Activated CD4-positive, alpha-beta memory T cell treated with anti-CD3 and anti-CD28 coated beads, Interleukin-2, amount 10 ng/mL, durations not matched to agents 7 days and 5 days (primary cell): ENCODE measurements around the gene CD72. TPM values are rescaled to one million over a fixed set of nuclear protein-coding genes. Genes with fewer than 3 reads are reported as not detected.
A peak's percentile ranks its signal among the peaks of the same experiment; 100 is the strongest.
"Not testable (repeated sequence)": the region's sequence is repeated elsewhere in the genome, so short reads cannot be mapped to it uniquely, and the experiment has no call there.

Source experiments
- CTCF ChIA-PET: fragments of 350-600 bp; sonication (Branson Sonifier 250); formaldehyde crosslinking; loops from one replicate; lab custom pipeline; 2021; ENCODE audit warnings: antibody characterized with exemption, inconsistent platforms; lab: Charles Lee
- POLR2A ChIA-PET: fragments of 350-600 bp; sonication (Branson Sonifier 250); formaldehyde crosslinking; loops from one replicate; lab custom pipeline; 2021; ENCODE audit warnings: antibody characterized with exemption; lab: Charles Lee
- DNase-seq: peaks from one replicate; pipeline ENCODE4 v3.0.0-alpha.2; 2020
- H3K27ac Mint-ChIP-seq: one replicate; pipeline ENCODE4 v1.8.0; 2021; ENCODE audit warnings: mild to moderate bottlenecking, mixed read lengths
- H3K27me3 Mint-ChIP-seq: one replicate; pipeline ENCODE4 v1.8.0; 2021; ENCODE audit warnings: mixed read lengths
- H3K36me3 Mint-ChIP-seq: one replicate; pipeline ENCODE4 v1.8.0; 2021; ENCODE audit warnings: low read depth, mixed read lengths
- H3K4me1 Mint-ChIP-seq: one replicate; pipeline ENCODE4 v1.8.0; 2021; ENCODE audit warnings: mixed read lengths
- H3K4me3 Mint-ChIP-seq: one replicate; pipeline ENCODE4 v1.8.0; 2021; ENCODE audit warnings: mild to moderate bottlenecking, mixed read lengths
- H3K9me3 Mint-ChIP-seq: one replicate; pipeline ENCODE4 v1.8.0; 2021; ENCODE audit warnings: mixed read lengths
- total RNA-seq, 2 experiments: library from RNA; stranded (reverse); gene quantifications; one replicate each; pipeline ENCODE4 v1.2.3, GENCODE V29; 2021

The CD72 gene
- total RNA-seq, 2 experiments from 2014 or later, result 11.8 to 11.9 TPM

DNA sequence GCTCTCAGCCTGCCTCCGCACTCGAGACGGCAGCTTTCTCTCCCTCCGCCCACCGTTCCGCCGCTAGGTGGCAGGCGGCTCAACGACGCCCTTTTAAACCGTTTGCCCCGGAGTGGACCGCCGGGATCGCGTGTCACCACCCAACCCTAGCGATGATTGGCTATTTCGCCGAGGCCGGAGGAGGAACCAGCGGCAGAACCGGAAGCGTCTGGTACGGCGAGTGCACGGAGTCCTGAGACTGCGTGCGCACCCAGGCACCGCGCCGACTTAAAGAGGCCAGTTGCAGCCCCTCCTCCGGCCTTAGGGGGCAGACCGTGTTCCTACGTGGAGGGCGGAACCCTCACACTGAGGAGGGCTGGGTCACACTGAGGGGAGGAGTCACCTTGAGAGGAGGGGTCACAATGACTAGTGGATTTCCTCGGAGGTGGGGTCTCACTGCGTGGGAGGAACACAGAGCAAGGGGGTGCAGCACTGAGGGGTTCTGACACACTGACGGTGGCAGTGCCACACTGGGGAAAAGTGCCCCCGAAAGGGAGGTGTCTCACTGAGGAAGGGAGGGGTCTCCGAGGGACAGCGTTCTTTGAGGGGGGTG is 14.1 kb downstream of the CD72 start:
- Mint-ChIP-seq H3K4me3 (peak overlapping the region; percentile 96), H3K36me3 (peaks cover 20% of the 10 kb centered on the region), H3K9me3 (no peaks in the 10 kb centered on the region), H3K4me1 (peaks cover 30% of the 10 kb centered on the region), H3K27me3 (no peaks in the 10 kb centered on the region), H3K27ac (peak overlapping the region; percentile 99)
- CTCF ChIA-PET, result interaction anchor here (0.6 to 3.3 kb wide), 39 partner anchors 9 to 553 kb away, joined by 3 to 50 read pairs (median 4); partner anchors contain the start of genes ARHGEF39, ATOSB, CCDC107 and CD72
- POLR2A ChIA-PET, result interaction anchor here (0.6 to 3.0 kb wide), 15 partner anchors 12 to 587 kb away, joined by 3 to 19 read pairs (median 5); partner anchors contain the start of genes ARHGEF39, CCDC107, CLTA and CREB3
- DNase-seq, result peak; percentile 100

DNA sequence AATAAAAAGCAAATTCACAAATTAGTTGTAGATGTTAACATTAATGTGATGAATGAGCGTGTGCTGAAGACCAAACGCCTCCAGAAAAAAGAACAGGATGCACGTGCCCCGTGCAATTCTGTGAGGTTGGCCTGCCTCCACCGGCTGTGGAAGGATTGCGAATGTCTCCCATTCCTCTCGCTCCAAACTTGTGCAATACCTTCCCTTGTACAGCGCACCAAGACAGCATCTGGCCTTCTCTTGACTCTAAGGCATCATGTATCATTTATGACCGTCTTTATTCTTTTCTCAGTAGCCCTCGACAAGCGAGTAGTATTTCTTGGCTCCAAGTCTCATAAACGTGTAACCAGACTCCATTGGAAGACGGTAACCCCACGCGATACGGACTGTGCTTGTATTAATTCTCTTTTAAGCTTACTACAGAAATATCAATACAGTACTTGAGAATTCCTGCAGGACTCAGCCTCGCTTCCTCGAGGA is 14.7 kb downstream of the CD72 start:
- POLR2A ChIA-PET, result interaction anchor here (0.6 to 3.0 kb wide), 12 partner anchors 13 to 208 kb away, joined by 3 to 19 read pairs (median 6); partner anchors contain the start of genes ARHGEF39, CCDC107, CREB3 and RMRP
- peaks cover 15% of the 10 kb centered on the region for H3K36me3 Mint-ChIP-seq
- peak overlapping the region; percentile 99 for H3K27ac Mint-ChIP-seq
- no peaks in the 10 kb centered on the region for H3K9me3 Mint-ChIP-seq
- peaks cover 30% of the 10 kb centered on the region for H3K4me1 Mint-ChIP-seq
- no peak for DNase-seq
- peak overlapping the region; percentile 96 for H3K4me3 Mint-ChIP-seq
- no peaks in the 10 kb centered on the region for H3K27me3 Mint-ChIP-seq
- CTCF ChIA-PET, result interaction anchor here (0.6 to 3.3 kb wide), 36 partner anchors 9 to 552 kb away, joined by 3 to 50 read pairs (median 4); partner anchors contain the start of genes ARHGEF39, ATOSB, CCDC107 and CD72

DNA sequence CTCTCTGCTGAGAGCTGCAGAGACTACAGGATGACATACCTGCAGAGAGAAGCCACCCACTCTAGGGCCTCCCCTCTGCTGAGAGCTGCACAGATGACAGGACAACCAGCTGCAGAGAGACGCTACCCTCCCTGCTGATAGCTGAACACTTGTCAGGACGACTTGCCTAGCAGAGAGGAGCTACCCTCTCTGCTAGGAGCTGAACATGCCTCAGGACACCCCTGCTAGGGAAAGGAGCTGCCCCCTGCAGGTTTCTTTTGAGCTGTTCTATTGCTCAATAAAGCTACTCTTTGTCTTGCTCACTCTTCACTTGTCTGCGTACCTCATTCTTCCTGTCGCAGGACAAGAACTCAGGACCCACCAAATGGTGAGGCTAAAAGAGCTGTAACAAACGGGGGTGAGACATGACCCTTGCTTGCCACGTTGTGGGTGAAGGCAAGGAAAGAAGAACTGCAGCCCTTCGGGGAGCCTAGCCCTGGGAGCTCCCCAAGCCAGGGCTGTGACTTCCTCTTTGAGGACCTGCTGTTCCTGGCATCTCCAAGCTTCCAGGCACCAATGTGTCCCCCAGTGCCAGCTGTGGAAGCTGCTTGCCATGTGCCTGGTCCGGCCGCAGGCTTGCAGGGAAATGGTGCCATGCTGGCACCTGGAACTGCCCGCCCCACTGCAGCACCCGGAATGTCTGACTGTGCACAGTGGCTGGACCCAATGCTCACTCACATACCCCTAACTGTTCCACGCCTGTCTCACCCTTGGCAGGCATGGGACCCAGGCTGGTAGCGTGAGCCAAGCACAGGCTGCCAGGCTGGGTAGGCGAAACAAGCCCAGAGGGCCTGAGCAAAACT is 18.2 kb downstream of the CD72 start:
- peaks cover 19% of the 10 kb centered on the region for H3K4me1 Mint-ChIP-seq
- DNase-seq, result no peak
- H3K27me3 Mint-ChIP-seq, result no peaks in the 10 kb centered on the region
- ChIA-PET CTCF (interaction anchor here (0.8 to 1.1 kb wide), 5 partner anchors 12 to 549 kb away, joined by 3 to 4 read pairs (median 3); partner anchors contain the start of gene ATOSB), POLR2A (interaction anchor here (1.0 kb wide), 1 partner anchor 149 kb away, joined by 3 read pairs; the partner anchor contains the start of gene RGP1)
- H3K27ac Mint-ChIP-seq, result no peak overlapping the region
- H3K4me3 Mint-ChIP-seq, result no peak overlapping the region
- H3K9me3 Mint-ChIP-seq, result no peaks in the 10 kb centered on the region
- peaks cover 2% of the 10 kb centered on the region for H3K36me3 Mint-ChIP-seq

DNA sequence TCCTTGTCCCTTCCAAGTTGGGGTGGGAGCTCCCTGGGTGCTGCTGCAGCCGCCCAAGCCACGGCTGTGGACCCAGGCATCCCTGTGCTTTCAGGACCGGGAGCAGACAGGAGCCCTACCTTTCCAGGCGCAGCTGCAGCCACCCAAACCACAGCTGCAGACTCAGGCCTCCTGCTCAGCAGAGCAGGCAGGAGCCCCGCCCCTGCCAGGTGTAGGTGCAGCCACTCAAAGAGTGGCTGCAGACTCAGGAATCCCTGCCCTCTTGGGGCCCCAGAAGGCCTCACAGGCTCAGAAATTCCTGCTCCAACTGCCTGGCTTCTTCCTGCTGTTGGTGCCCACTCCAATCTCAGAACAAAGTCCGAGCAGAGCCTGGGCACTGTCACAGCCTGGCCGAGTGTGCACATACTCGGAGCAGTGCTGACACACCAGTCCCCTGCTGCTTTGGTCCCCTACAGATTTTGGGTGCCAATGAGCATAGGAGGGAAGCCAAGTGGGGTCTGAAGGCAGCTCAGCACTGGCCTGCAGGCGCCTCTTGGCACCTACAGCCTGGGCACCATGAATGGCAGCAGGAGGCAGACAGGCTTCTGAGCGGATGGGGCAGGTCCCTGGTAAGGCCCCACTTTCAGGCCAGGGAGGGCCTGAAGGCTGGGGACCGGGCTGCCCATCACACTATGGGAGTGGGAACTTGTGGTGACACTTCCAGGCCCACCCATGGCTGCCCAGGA is 19.2 kb downstream of the CD72 start:
- peaks cover 14% of the 10 kb centered on the region for H3K4me1 Mint-ChIP-seq
- CTCF ChIA-PET, result interaction anchor here (0.8 to 1.2 kb wide), 6 partner anchors 12 to 548 kb away, joined by 3 to 4 read pairs (median 3); partner anchors contain the start of gene ATOSB
- POLR2A ChIA-PET, result no interaction called here
- H3K4me3 Mint-ChIP-seq, result no peak overlapping the region
- DNase-seq, result no peak
- no peaks in the 10 kb centered on the region for H3K27me3 Mint-ChIP-seq
- no peak overlapping the region for H3K27ac Mint-ChIP-seq
- H3K9me3 Mint-ChIP-seq, result peaks cover 5% of the 10 kb centered on the region
- peaks cover 5% of the 10 kb centered on the region for H3K36me3 Mint-ChIP-seq

DNA sequence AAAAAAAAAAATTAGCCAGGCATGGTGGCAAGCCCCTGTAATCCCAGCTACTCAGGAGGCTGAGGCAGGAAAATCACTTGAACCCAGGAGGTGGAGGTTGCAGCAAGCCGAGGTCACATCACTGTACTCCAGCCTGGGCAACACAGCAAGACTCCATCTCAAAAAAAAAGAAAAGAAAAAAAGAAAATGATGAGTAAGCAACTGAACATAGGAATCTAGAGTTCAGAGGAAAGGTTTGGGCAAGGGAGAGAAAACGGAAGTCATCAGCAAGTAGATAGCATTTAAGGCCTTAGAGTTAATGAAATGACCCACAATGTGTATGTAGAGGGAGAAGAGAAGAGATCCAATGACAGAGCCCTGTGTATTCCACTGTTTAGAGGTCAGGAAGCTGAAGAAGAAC is 21.3 kb downstream of the CD72 start:
- POLR2A ChIA-PET, CTCF ChIA-PET: not testable (repeated sequence)

DNA sequence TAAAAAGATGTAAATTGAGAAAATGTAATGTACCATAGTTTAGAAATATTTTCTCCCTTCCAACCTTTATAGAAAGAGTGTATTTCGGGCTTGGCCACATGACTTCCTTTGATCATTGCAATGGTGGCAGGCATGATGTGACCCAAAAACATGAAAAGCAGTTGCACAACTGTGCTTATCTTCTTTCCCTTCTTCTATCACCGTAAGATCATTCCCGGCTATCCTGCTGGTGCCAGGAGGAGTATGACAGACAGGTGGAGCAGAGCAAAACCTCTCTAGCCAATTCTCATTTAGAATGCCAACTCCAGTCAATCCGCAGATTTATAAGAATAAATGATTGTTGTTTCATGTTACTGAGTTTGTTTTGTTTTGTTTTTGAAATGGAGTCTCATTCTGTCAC is 23.7 kb downstream of the CD72 start:
- no peak for DNase-seq
- Mint-ChIP-seq H3K27me3 (no peaks in the 10 kb centered on the region), H3K4me3 (no peak overlapping the region), H3K9me3 (peaks cover 14% of the 10 kb centered on the region), H3K4me1 (no peaks in the 10 kb centered on the region), H3K27ac (no peak overlapping the region), H3K36me3 (peaks cover 11% of the 10 kb centered on the region)
- POLR2A ChIA-PET, result no interaction called here
- CTCF ChIA-PET, result no interaction called here

More for the DNA sequence above, 21.3 kb downstream of the CD72 start:
- not testable (repeated sequence) for H3K27me3 Mint-ChIP-seq, H3K4me3 Mint-ChIP-seq, H3K4me1 Mint-ChIP-seq, H3K27ac Mint-ChIP-seq, DNase-seq
- H3K36me3 Mint-ChIP-seq, result peaks cover 11% of the 10 kb centered on the region
- peaks cover 14% of the 10 kb centered on the region for H3K9me3 Mint-ChIP-seq

DNA sequence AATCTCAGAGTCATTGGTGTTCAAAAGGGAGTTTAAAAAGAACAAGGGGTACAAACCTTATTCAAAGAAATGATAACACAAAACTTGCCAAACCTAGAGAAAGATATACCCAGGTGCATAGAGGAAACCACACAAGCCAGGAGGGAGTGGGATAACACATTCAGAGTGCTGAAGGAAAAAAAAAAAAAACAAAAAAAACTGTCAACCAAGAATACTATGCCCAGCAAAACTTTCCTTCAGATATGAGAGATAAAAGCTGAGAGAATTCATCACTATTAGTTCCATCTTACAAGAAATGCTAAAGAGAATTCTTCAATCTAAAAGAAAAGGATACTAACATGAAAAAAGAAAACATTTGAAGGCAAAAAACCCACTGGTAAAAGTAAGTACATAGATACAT is 24.6 kb downstream of the CD72 start:
- Mint-ChIP-seq H3K4me3 (no peak overlapping the region), H3K27ac (no peak overlapping the region), H3K4me1 (no peaks in the 10 kb centered on the region), H3K9me3 (peaks cover 19% of the 10 kb centered on the region), H3K36me3 (peaks cover 15% of the 10 kb centered on the region), H3K27me3 (no peaks in the 10 kb centered on the region)
- DNase-seq, result no peak
- CTCF ChIA-PET, result interaction anchor here (1.0 kb wide), 1 partner anchor 10 kb away, joined by 5 read pairs; no protein-coding TSS in a partner anchor
- POLR2A ChIA-PET, result interaction anchor here (0.6 kb wide), 1 partner anchor 8 kb away, joined by 3 read pairs; no protein-coding TSS in a partner anchor

DNA sequence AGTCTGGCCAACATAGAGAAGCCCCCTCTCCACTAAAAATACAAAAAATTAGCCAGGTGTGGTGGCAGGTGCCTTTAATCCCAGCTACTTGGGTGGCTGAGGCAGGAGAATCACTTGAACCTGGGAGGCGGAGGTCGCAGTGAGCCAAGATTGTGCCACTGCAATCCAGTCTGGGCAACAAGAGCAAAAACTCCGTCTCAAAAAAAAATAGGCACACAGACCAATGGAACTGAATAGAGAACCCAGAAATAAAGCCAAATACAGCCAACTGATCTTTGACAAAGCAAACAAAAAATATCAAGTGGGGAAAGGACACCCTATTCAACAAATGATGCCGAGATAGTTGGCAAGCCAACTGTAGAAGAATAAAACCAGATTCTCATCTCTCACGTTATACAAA is 29.7 kb downstream of the CD72 start:
- H3K4me3 Mint-ChIP-seq, CTCF ChIA-PET, H3K27ac Mint-ChIP-seq, H3K4me1 Mint-ChIP-seq, DNase-seq, H3K27me3 Mint-ChIP-seq: not testable (repeated sequence)
- Mint-ChIP-seq H3K9me3 (peaks cover 26% of the 10 kb centered on the region), H3K36me3 (peaks cover 12% of the 10 kb centered on the region)
- POLR2A ChIA-PET, result interaction anchor here (0.6 to 1.1 kb wide), 2 partner anchors 19 to 775 kb away, joined by 3 read pairs; no protein-coding TSS in a partner anchor

DNA sequence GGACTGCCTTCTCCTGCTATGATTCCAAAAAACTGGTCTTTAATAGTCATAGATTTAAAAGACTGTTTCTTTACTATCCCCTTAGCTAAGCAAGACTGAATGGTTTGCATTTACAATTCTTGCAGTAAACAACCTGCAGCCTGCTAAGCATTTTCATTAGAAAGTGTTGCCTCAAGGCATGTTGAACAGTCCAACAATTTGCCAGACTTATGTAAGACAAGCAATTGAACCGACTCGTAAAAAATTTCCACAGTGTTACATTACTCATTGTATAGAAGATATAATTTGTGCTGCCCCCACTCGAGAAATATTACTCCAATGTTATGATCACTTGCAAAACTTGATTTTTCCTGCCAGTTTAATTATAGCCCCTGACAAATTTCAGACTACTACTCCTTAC is 33.5 kb downstream of the CD72 start:
- DNase-seq, H3K4me3 Mint-ChIP-seq, H3K4me1 Mint-ChIP-seq, CTCF ChIA-PET, H3K27ac Mint-ChIP-seq, POLR2A ChIA-PET, H3K27me3 Mint-ChIP-seq: not testable (repeated sequence)
- H3K9me3 Mint-ChIP-seq, result peaks cover 35% of the 10 kb centered on the region
- peaks cover 26% of the 10 kb centered on the region for H3K36me3 Mint-ChIP-seq

DNA sequence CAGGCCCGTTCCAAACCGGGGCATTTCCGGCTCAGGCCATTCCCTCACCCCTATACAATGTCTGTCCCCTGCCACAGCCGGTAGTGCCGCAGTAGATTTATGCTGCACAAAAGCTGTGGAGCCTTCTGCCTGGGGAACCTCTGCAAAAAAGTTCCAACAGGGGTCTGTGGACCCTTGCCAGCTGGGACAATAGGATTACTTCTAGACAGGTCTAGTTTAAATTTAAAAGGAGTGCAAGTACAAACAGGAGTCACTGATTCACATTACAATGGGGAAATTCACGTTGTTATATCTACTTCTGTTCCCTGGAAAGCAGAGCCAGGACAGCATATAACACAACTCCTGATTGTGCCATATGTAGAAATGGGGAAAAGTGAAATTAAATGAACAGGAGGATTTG is 34.7 kb downstream of the CD72 start:
- peaks cover 13% of the 10 kb centered on the region for H3K4me1 Mint-ChIP-seq
- CTCF ChIA-PET, H3K4me3 Mint-ChIP-seq, H3K27ac Mint-ChIP-seq, DNase-seq, H3K27me3 Mint-ChIP-seq, POLR2A ChIA-PET: not testable (repeated sequence)
- peaks cover 29% of the 10 kb centered on the region for H3K36me3 Mint-ChIP-seq
- H3K9me3 Mint-ChIP-seq, result peaks cover 41% of the 10 kb centered on the region

DNA sequence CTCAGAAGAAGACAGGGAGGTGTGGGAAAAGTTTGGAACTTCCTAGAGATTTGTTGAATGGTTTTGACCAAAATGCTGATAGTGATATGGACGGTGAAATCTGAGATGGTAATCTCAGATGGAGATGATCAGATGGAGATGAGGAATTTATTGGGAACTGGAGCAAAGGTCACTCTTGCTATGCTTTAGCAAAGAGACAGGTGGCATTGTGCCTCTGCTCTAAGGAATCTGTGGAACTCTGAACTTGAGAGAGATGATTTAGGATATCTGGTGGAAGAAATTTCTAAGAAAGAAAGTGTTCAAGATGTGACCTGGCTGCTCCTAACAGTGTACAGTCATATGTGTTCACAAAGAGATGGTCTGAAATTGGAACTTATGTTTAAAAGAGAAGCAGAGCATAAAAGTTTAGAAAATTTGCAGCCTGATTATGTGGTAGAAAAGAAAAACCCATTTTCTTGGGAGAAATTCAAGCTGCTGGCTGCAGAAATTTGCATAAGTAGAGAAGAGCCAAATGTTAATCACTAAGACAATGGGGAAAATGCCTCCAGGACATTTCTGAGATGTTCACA is 38.5 kb downstream of the CD72 start:
- H3K4me1 Mint-ChIP-seq, CTCF ChIA-PET, H3K27ac Mint-ChIP-seq, POLR2A ChIA-PET, DNase-seq, H3K27me3 Mint-ChIP-seq, H3K4me3 Mint-ChIP-seq: not testable (repeated sequence)
- Mint-ChIP-seq H3K36me3 (peaks cover 28% of the 10 kb centered on the region), H3K9me3 (peaks cover 33% of the 10 kb centered on the region)

DNA sequence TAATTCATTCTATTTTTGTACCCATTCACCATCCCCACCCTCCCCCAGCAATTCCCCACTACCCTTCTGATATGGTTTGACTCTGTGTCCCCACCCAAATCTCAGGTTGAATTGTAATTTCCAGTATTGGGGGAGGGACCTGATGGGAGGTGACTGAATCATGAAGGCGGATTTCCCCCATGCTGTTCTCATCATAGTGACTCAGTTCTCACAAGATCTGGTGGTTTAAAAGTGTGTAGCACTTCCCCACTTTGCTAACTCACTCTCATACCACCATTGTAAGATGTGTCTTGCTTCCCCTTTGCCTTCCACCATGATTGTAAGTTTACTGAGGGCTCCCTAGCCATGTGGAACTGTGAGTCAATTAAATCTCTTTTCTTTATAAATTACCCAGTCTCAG is 39.1 kb downstream of the CD72 start:
- ChIA-PET CTCF (no interaction called here), POLR2A (no interaction called here)
- Mint-ChIP-seq H3K27me3 (no peaks in the 10 kb centered on the region), H3K4me3 (no peak overlapping the region), H3K9me3 (peaks cover 33% of the 10 kb centered on the region), H3K27ac (no peak overlapping the region), H3K4me1 (peaks cover 7% of the 10 kb centered on the region), H3K36me3 (peaks cover 28% of the 10 kb centered on the region)
- DNase-seq, result no peak
